CD4-positive, CD25-positive, alpha-beta regulatory T cell (primary cell): Measurements from ENCODE around the gene NBPF9. TPM values are rescaled to one million over a fixed set of nuclear protein-coding genes. Genes with fewer than 3 reads are reported as not detected.
"Not testable (repeated sequence)": the region's sequence is repeated elsewhere in the genome, so short reads cannot be mapped to it uniquely, and the experiment has no call there.

Experiments used
- ATAC-seq, 2 donors: fragments of 150-1000 bp; cut with Tn5 transposase; one replicate each; pipeline ENCODE4 v1.10.0; 2021; ENCODE audit warnings: low read depth in 2 of 2, moderate number of reproducible peaks in 2 of 2, moderate library complexity in 1 of 2
- DNase-seq, 3 donors: peaks; one replicate each; pipeline versions ENCODE4 v3.0.0 to v3.0.0-alpha.2; 2012 to 2022; ENCODE audit warnings: mixed read lengths in 1 of 3
- H3K27ac ChIP-seq: one replicate; pipeline ENCODE4 v1.7.0; 2013; ENCODE audit warnings: mild to moderate bottlenecking, low read length; ENCODE audit not compliant: insufficient read depth, poor library complexity, severe bottlenecking
- H3K27me3 ChIP-seq: one replicate; pipeline ENCODE4 v1.7.0; 2013; ENCODE audit warnings: low read length; ENCODE audit not compliant: control insufficient read depth, insufficient read depth
- H3K36me3 ChIP-seq: one replicate; pipeline ENCODE4 v1.7.0; 2013; ENCODE audit warnings: mild to moderate bottlenecking, low read length, moderate library complexity; ENCODE audit not compliant: control insufficient read depth, insufficient read depth
- H3K4me1 ChIP-seq: 2 replicates; pipeline ENCODE4 v1.7.0; 2013; ENCODE audit warnings: mild to moderate bottlenecking, low read length; ENCODE audit not compliant: insufficient read depth, control insufficient read depth, poor library complexity, severe bottlenecking
- H3K4me3 ChIP-seq: one replicate; pipeline ENCODE4 v1.7.0; 2013; ENCODE audit warnings: low read depth, mild to moderate bottlenecking, low read length, moderate library complexity
- H3K9me3 ChIP-seq, 2 experiments: 1 replicate in 1 of 2; 2 replicates in 1 of 2; pipeline ENCODE4 v1.7.0; 2013; ENCODE audit warnings: low read length in 2 of 2, mild to moderate bottlenecking in 1 of 2, moderate library complexity in 1 of 2; ENCODE audit not compliant: control insufficient read depth in 2 of 2
- H3K27ac Mint-ChIP-seq, 3 donors: one replicate each; pipeline ENCODE4 v1.8.0; 2020 to 2022; ENCODE audit warnings: mild to moderate bottlenecking in 3 of 3, mixed read lengths in 3 of 3, moderate library complexity in 2 of 3
- H3K27me3 Mint-ChIP-seq: one replicate; pipeline ENCODE4 v1.8.0; 2022; ENCODE audit warnings: mild to moderate bottlenecking, mixed read lengths
- H3K36me3 Mint-ChIP-seq: one replicate; pipeline ENCODE4 v1.8.0; 2020; ENCODE audit warnings: mixed read lengths
- H3K4me1 Mint-ChIP-seq, 4 donors: one replicate each; pipeline ENCODE4 v1.8.0; 2020 to 2022; ENCODE audit warnings: mixed read lengths in 4 of 4, mild to moderate bottlenecking in 1 of 4
- H3K4me3 Mint-ChIP-seq, 4 donors: one replicate each; pipeline ENCODE4 v1.8.0; 2020 to 2022; ENCODE audit warnings: mild to moderate bottlenecking in 4 of 4, mixed read lengths in 4 of 4, moderate library complexity in 3 of 4
- H3K9me3 Mint-ChIP-seq, 7 donors: one replicate each; pipeline ENCODE4 v1.8.0; 2020 to 2022; ENCODE audit warnings: mixed read lengths in 7 of 7, mild to moderate bottlenecking in 3 of 7, moderate library complexity in 2 of 7
- polyA plus RNA-seq, 4 donors: library from polyadenylated mRNA; unstranded; fragments of 300-500 nt; fragmentation: Illumina TruSeq; gene quantifications; one replicate each; pipeline ENCODE4 v1.2.3, GENCODE V29; 2021
- total RNA-seq: library from RNA; stranded (reverse); gene quantifications from one replicate; pipeline ENCODE4 v1.2.3, GENCODE V29; 2022

NBPF9 gene
- total and polyA plus RNA-seq, 5 donors from 2014 or later, result 2.7 to 51.0 (median 4.9) TPM

GRCh38 chr1:149033916-149034315 lies 69.4 kb downstream of the NBPF9 start:
- not testable (repeated sequence) for H3K36me3 ChIP-seq, H3K27me3 Mint-ChIP-seq, H3K4me1 ChIP-seq, H3K9me3 ChIP-seq, H3K4me1 Mint-ChIP-seq, DNase-seq, H3K36me3 Mint-ChIP-seq, H3K4me3 ChIP-seq, H3K4me3 Mint-ChIP-seq, H3K9me3 Mint-ChIP-seq, H3K27ac Mint-ChIP-seq, H3K27me3 ChIP-seq, H3K27ac ChIP-seq, ATAC-seq

GRCh38 chr1:149024327-149024726 lies 79.0 kb downstream of the NBPF9 start:
- ATAC-seq, H3K36me3 Mint-ChIP-seq, H3K27me3 ChIP-seq, H3K27me3 Mint-ChIP-seq, H3K4me3 ChIP-seq, H3K9me3 Mint-ChIP-seq, H3K9me3 ChIP-seq, H3K4me1 ChIP-seq, H3K27ac ChIP-seq, H3K36me3 ChIP-seq, H3K4me1 Mint-ChIP-seq, DNase-seq, H3K4me3 Mint-ChIP-seq, H3K27ac Mint-ChIP-seq: not testable (repeated sequence)

GRCh38 chr1:149018577-149018976 lies 84.8 kb downstream of the NBPF9 start:
- not testable (repeated sequence) for H3K9me3 ChIP-seq, H3K9me3 Mint-ChIP-seq, H3K4me1 Mint-ChIP-seq, H3K4me3 Mint-ChIP-seq, H3K27me3 Mint-ChIP-seq, H3K27ac Mint-ChIP-seq, DNase-seq, ATAC-seq, H3K27me3 ChIP-seq, H3K4me1 ChIP-seq, H3K4me3 ChIP-seq, H3K27ac ChIP-seq, H3K36me3 Mint-ChIP-seq, H3K36me3 ChIP-seq

GRCh38 chr1:149016626-149017025 lies 86.7 kb downstream of the NBPF9 start:
- not testable (repeated sequence) for H3K4me3 ChIP-seq, H3K27ac ChIP-seq, ATAC-seq, H3K27ac Mint-ChIP-seq, H3K36me3 ChIP-seq, H3K4me3 Mint-ChIP-seq, H3K36me3 Mint-ChIP-seq, DNase-seq, H3K27me3 Mint-ChIP-seq, H3K9me3 ChIP-seq, H3K4me1 Mint-ChIP-seq, H3K9me3 Mint-ChIP-seq, H3K27me3 ChIP-seq, H3K4me1 ChIP-seq

GRCh38 chr1:149015522-149015921 lies 87.8 kb downstream of the NBPF9 start:
- H3K4me1 Mint-ChIP-seq, H3K36me3 ChIP-seq, H3K4me3 Mint-ChIP-seq: not testable (repeated sequence)

GRCh38 chr1:149013513-149013912 lies 89.8 kb downstream of the NBPF9 start:
- not testable (repeated sequence) for H3K4me1 ChIP-seq, H3K27me3 Mint-ChIP-seq, H3K4me3 ChIP-seq, ATAC-seq, H3K27ac Mint-ChIP-seq, H3K9me3 ChIP-seq, H3K27me3 ChIP-seq, H3K4me1 Mint-ChIP-seq, H3K36me3 Mint-ChIP-seq, DNase-seq, H3K36me3 ChIP-seq, H3K27ac ChIP-seq, H3K9me3 Mint-ChIP-seq, H3K4me3 Mint-ChIP-seq

More at GRCh38 chr1:149015522-149015921, 87.8 kb downstream of the NBPF9 start:
- not testable (repeated sequence) for H3K27ac ChIP-seq, H3K27ac Mint-ChIP-seq, H3K27me3 Mint-ChIP-seq, H3K36me3 Mint-ChIP-seq, ATAC-seq, H3K9me3 ChIP-seq, DNase-seq, H3K9me3 Mint-ChIP-seq, H3K4me1 ChIP-seq, H3K4me3 ChIP-seq, H3K27me3 ChIP-seq

- H3K36me3 ChIP-seq, H3K27ac Mint-ChIP-seq, H3K27me3 ChIP-seq, H3K9me3 ChIP-seq, H3K27ac ChIP-seq, H3K4me1 Mint-ChIP-seq, ATAC-seq, H3K4me3 Mint-ChIP-seq, H3K9me3 Mint-ChIP-seq, H3K4me1 ChIP-seq, H3K36me3 Mint-ChIP-seq, DNase-seq, H3K4me3 ChIP-seq, H3K27me3 Mint-ChIP-seq: not testable (repeated sequence)
Observed at GRCh38 chr1:149012599-149012998, 90.8 kb downstream of the NBPF9 start.

- not testable (repeated sequence) for H3K27me3 ChIP-seq, H3K9me3 ChIP-seq, H3K36me3 ChIP-seq, H3K27ac Mint-ChIP-seq, H3K27ac ChIP-seq, H3K4me3 Mint-ChIP-seq, ATAC-seq, H3K27me3 Mint-ChIP-seq, DNase-seq, H3K9me3 Mint-ChIP-seq, H3K4me1 ChIP-seq, H3K4me1 Mint-ChIP-seq, H3K4me3 ChIP-seq, H3K36me3 Mint-ChIP-seq
Observed at GRCh38 chr1:149009761-149010160, 93.6 kb downstream of the NBPF9 start.
